HL-60 (cell line): Measurements from ENCODE around the gene PTPRR.

Experiments used
- GABPA ChIP-seq: IDR thresholded peaks from 2 replicates; pipeline ENCODE4 v1.6.1; 2012; ENCODE audit warnings: low read depth
- POLR2AphosphoS5 ChIP-seq: IDR thresholded peaks from 2 replicates; pipeline ENCODE4 v1.6.1; 2012; ENCODE audit warnings: low read depth
- SPI1 ChIP-seq: IDR thresholded peaks from 2 replicates; pipeline ENCODE4 v1.6.1; 2012; ENCODE audit warnings: low read depth, mild to moderate bottlenecking, borderline replicate concordance
- TF ChIP-seq, protein P1 (sequence below): IDR thresholded peaks from one replicate; pipeline ENCODE4 v1.5.1; 2011; ENCODE audit warnings: low read length, control low read depth, inconsistent platforms; ENCODE audit not compliant: insufficient read depth

DNA sequence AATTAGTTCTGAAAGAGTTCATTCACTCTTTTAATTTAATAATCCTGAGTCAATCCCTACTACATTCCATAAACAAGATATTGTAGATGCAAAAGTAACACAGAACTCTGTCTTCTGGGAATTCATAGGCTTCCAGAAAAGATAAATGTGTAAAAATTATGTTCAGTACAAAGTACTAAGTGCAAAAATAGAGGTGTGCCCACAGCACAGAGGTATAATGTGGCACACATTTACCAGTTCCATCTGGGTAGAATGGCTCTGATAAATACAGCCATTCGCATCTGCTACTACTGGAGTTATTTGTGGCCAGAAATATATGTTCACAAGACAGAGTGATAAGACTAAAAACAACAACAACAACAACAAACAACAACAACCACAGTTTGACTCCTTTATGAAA, 171.7 kb downstream of the PTPRR start:
- TF ChIP-seq, protein P1, sequence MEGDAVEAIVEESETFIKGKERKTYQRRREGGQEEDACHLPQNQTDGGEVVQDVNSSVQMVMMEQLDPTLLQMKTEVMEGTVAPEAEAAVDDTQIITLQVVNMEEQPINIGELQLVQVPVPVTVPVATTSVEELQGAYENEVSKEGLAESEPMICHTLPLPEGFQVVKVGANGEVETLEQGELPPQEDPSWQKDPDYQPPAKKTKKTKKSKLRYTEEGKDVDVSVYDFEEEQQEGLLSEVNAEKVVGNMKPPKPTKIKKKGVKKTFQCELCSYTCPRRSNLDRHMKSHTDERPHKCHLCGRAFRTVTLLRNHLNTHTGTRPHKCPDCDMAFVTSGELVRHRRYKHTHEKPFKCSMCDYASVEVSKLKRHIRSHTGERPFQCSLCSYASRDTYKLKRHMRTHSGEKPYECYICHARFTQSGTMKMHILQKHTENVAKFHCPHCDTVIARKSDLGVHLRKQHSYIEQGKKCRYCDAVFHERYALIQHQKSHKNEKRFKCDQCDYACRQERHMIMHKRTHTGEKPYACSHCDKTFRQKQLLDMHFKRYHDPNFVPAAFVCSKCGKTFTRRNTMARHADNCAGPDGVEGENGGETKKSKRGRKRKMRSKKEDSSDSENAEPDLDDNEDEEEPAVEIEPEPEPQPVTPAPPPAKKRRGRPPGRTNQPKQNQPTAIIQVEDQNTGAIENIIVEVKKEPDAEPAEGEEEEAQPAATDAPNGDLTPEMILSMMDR: no peak
- no peak for TF ChIP-seq SPI1
- no peak for TF ChIP-seq POLR2AphosphoS5
- no peak for TF ChIP-seq GABPA
